HepG2 (cell line): ENCODE data around the gene SEPTIN11. TPM values are rescaled to one million over a fixed set of nuclear protein-coding genes. Genes with fewer than 3 reads are reported as not detected.
A peak's percentile ranks its signal among the peaks of the same experiment; 100 is the strongest.

Experiments used
- ATM ChIP-seq: fragments of 450-650 bp; IDR thresholded peaks from 2 replicates; pipeline ENCODE4 v1.7.1; 2017; ENCODE audit warnings: mild to moderate bottlenecking, borderline replicate concordance
- MAFF ChIP-seq: IDR thresholded peaks from 2 replicates; pipeline ENCODE4 v1.6.1; 2011; ENCODE audit warnings: low read depth, low read length, improper control_type of control experiment
- NFIC ChIP-seq: IDR thresholded peaks from 2 replicates; pipeline ENCODE4 v1.6.1; 2012; ENCODE audit warnings: mild to moderate bottlenecking, low read length, inconsistent platforms
- NR2F2 ChIP-seq: IDR thresholded peaks from 2 replicates; pipeline ENCODE4 v1.6.1; 2012; ENCODE audit warnings: low read depth, inconsistent platforms, borderline replicate concordance
- NR2F6 ChIP-seq, 2 experiments: IDR thresholded peaks; 2 replicates each; pipeline ENCODE4 v1.6.1; 2016; ENCODE audit warnings: antibody characterized with exemption in 1 of 2, mild to moderate bottlenecking in 1 of 2
- RFX5 ChIP-seq: IDR thresholded peaks from 2 replicates; pipeline ENCODE4 v1.6.1; 2011; ENCODE audit warnings: low read depth, low read length, improper control_type of control experiment
- SSRP1 ChIP-seq: IDR thresholded peaks from 2 replicates; pipeline ENCODE4 v1.6.1; 2016; ENCODE audit warnings: control low read depth
- TMF1 ChIP-seq: sonication (generic); formaldehyde crosslinking; IDR thresholded peaks from 2 replicates; pipeline ENCODE4 v1.8.1; 2022; ENCODE audit warnings: low read depth, missing genetic modification reagents
- YY1 ChIP-seq: IDR thresholded peaks from 2 replicates; pipeline ENCODE4 v1.6.1; 2011; ENCODE audit warnings: low read length, low read depth, moderate library complexity, mild to moderate bottlenecking; ENCODE audit not compliant: insufficient read depth, insufficient replicate concordance
- ZNF3 ChIP-seq: IDR thresholded peaks from 2 replicates; pipeline ENCODE4 v1.7.0; 2017; ENCODE audit warnings: inconsistent platforms
- ZNF354B ChIP-seq: sonication (generic); formaldehyde crosslinking; IDR thresholded peaks from 2 replicates; pipeline ENCODE4 v1.8.0; 2022; ENCODE audit warnings: mild to moderate bottlenecking, missing genetic modification reagents
- ZNF468 ChIP-seq: sonication (generic); formaldehyde crosslinking; IDR thresholded peaks from 2 replicates; pipeline ENCODE4 v1.8.0; 2022; ENCODE audit warnings: mild to moderate bottlenecking, moderate library complexity, missing genetic modification reagents
- ZNF616 ChIP-seq: sonication (generic); formaldehyde crosslinking; IDR thresholded peaks from 2 replicates; pipeline ENCODE4 v1.5.0; 2020; ENCODE audit warnings: low read depth, mild to moderate bottlenecking, missing genetic modification reagents
- ZNF768 ChIP-seq: sonication (generic); formaldehyde crosslinking; IDR thresholded peaks from 2 replicates; pipeline ENCODE4 v1.4.0; 2020; ENCODE audit warnings: missing genetic modification reagents
- ZNF790 ChIP-seq: sonication (generic); formaldehyde crosslinking; IDR thresholded peaks from 2 replicates; pipeline ENCODE4 v1.8.0; 2022; ENCODE audit warnings: missing genetic modification reagents, mild to moderate bottlenecking, borderline replicate concordance
- ZSCAN12 ChIP-seq: sonication (generic); formaldehyde crosslinking; IDR thresholded peaks from 2 replicates; pipeline ENCODE4 v1.9.0; 2021; ENCODE audit warnings: mild to moderate bottlenecking, missing genetic modification reagents
- ZZZ3 ChIP-seq: sonication (generic); formaldehyde crosslinking; IDR thresholded peaks from 2 replicates; pipeline ENCODE4 v1.4.0; 2020; ENCODE audit warnings: missing genetic modification reagents, mild to moderate bottlenecking, borderline replicate concordance
- polyA plus RNA-seq, 8 experiments: library from polyadenylated mRNA; depleted of rRNA in 3 of 8; stranded (reverse) in 7 of 8; unstranded in 1 of 8; fragments of >200 nt; fragmentation: Illumina TruSeq in 4 of 8; extraction: Trizol in 4 of 8; gene quantifications; 2 replicates each; pipeline versions ENCODE4 v1.2.1 to v1.2.3, GENCODE V29; 2011 to 2016; ENCODE audit warnings: low read depth in 4 of 8, missing spikeins in 1 of 8, mixed read lengths in 1 of 8; ENCODE audit not compliant: insufficient read depth in 1 of 8
- total RNA-seq, 5 experiments: library from RNA; depleted of rRNA; stranded (reverse); fragments of >200 nt; fragmentation: Illumina TruSeq; extraction: Trizol; gene quantifications; 2 replicates each; pipeline ENCODE4 v1.2.3, GENCODE V29; 2016; ENCODE audit warnings: low read depth in 1 of 5
- TF ChIP-seq, protein P1 (sequence below): sonication (generic); formaldehyde crosslinking; conservative IDR thresholded peaks from 2 replicates; pipeline ENCODE4 v1.8.1; 2023; ENCODE audit warnings: missing genetic modification reagents
- TF ChIP-seq, protein P2 (sequence below): sonication (generic); formaldehyde crosslinking; IDR thresholded peaks from 2 replicates; pipeline ENCODE4 v1.4.0; 2020; ENCODE audit warnings: missing genetic modification reagents
- TF ChIP-seq, protein P3 (sequence below): sonication (generic); formaldehyde crosslinking; IDR thresholded peaks from 2 replicates; pipeline ENCODE4 v1.4.0; 2020; ENCODE audit warnings: missing genetic modification reagents
- TF ChIP-seq, protein P4 (sequence below): sonication (generic); formaldehyde crosslinking; IDR thresholded peaks from 2 replicates; pipeline ENCODE4 v1.9.0; 2021; ENCODE audit warnings: missing genetic modification reagents, mild to moderate bottlenecking, borderline replicate concordance

SEPTIN11 gene
- total and polyA plus RNA-seq, 2 of the 13 experiments (the other 11 are each of a cell fraction or from before 2014, with no cell fraction given): 28.9 to 47.3 TPM

DNA sequence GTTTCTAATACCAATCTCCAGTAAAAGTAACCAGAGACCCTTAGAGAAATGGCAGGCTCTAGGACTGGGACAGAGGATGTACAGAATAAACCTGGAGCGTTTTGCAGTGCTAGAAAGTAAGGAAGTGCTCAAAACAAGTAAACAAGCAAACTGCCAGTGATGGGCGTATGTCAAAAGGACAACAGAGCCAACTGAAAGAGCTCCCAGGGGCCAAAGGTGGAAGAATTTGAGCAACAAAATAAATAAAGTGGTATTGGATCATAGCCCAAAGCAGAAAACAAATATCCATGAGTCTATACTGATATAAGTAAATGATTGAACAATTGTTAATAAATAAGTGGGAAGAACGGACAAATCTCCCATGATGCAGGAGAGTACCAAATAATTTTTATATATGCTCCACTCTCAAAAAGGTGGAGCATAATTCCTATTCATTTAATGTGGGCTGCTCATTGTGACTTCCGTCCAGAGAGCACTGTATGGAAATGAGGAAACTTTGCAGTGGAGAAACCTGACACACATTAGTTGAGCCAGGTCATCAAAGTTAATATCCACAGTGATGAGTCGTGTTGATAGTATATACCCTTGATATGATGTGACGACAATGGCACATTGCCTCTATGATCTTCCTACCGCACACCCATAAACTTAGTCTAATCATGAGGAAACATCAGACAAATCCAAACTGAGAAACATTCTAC, 17.8 kb upstream of the SEPTIN11 start (continued):
- TF ChIP-seq, protein P1, sequence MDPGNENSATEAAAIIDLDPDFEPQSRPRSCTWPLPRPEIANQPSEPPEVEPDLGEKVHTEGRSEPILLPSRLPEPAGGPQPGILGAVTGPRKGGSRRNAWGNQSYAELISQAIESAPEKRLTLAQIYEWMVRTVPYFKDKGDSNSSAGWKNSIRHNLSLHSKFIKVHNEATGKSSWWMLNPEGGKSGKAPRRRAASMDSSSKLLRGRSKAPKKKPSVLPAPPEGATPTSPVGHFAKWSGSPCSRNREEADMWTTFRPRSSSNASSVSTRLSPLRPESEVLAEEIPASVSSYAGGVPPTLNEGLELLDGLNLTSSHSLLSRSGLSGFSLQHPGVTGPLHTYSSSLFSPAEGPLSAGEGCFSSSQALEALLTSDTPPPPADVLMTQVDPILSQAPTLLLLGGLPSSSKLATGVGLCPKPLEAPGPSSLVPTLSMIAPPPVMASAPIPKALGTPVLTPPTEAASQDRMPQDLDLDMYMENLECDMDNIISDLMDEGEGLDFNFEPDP: no peak
- no peak for TF ChIP-seq ZNF616
- no peak for TF ChIP-seq ZNF768 (CRISPR knock-in tag)
- TF ChIP-seq, protein P2, sequence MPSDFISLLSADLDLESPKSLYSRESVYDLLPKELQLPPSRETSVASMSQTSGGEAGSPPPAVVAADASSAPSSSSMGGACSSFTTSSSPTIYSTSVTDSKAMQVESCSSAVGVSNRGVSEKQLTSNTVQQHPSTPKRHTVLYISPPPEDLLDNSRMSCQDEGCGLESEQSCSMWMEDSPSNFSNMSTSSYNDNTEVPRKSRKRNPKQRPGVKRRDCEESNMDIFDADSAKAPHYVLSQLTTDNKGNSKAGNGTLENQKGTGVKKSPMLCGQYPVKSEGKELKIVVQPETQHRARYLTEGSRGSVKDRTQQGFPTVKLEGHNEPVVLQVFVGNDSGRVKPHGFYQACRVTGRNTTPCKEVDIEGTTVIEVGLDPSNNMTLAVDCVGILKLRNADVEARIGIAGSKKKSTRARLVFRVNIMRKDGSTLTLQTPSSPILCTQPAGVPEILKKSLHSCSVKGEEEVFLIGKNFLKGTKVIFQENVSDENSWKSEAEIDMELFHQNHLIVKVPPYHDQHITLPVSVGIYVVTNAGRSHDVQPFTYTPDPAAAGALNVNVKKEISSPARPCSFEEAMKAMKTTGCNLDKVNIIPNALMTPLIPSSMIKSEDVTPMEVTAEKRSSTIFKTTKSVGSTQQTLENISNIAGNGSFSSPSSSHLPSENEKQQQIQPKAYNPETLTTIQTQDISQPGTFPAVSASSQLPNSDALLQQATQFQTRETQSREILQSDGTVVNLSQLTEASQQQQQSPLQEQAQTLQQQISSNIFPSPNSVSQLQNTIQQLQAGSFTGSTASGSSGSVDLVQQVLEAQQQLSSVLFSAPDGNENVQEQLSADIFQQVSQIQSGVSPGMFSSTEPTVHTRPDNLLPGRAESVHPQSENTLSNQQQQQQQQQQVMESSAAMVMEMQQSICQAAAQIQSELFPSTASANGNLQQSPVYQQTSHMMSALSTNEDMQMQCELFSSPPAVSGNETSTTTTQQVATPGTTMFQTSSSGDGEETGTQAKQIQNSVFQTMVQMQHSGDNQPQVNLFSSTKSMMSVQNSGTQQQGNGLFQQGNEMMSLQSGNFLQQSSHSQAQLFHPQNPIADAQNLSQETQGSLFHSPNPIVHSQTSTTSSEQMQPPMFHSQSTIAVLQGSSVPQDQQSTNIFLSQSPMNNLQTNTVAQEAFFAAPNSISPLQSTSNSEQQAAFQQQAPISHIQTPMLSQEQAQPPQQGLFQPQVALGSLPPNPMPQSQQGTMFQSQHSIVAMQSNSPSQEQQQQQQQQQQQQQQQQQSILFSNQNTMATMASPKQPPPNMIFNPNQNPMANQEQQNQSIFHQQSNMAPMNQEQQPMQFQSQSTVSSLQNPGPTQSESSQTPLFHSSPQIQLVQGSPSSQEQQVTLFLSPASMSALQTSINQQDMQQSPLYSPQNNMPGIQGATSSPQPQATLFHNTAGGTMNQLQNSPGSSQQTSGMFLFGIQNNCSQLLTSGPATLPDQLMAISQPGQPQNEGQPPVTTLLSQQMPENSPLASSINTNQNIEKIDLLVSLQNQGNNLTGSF (CRISPR knock-in tag): no peak
- no peak for TF ChIP-seq ZNF468
- no peak for TF ChIP-seq ZNF790 (CRISPR knock-in tag)
- TF ChIP-seq TMF1: no peak
- no peak for TF ChIP-seq NFIC
- TF ChIP-seq YY1: no peak
- TF ChIP-seq ZZZ3: no peak
- TF ChIP-seq, protein P3, sequence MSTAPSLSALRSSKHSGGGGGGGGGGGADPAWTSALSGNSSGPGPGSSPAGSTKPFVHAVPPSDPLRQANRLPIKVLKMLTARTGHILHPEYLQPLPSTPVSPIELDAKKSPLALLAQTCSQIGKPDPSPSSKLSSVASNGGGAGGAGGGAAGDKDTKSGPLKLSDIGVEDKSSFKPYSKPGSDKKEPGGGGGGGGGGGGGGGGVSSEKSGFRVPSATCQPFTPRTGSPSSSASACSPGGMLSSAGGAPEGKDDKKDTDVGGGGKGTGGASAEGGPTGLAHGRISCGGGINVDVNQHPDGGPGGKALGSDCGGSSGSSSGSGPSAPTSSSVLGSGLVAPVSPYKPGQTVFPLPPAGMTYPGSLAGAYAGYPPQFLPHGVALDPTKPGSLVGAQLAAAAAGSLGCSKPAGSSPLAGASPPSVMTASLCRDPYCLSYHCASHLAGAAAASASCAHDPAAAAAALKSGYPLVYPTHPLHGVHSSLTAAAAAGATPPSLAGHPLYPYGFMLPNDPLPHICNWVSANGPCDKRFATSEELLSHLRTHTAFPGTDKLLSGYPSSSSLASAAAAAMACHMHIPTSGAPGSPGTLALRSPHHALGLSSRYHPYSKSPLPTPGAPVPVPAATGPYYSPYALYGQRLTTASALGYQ (CRISPR knock-in tag): no peak
- TF ChIP-seq SSRP1 (CRISPR knock-in tag): no peak
- TF ChIP-seq MAFF: no peak
- no peak for TF ChIP-seq RFX5
- no peak for TF ChIP-seq ZSCAN12
- TF ChIP-seq, protein P4, sequence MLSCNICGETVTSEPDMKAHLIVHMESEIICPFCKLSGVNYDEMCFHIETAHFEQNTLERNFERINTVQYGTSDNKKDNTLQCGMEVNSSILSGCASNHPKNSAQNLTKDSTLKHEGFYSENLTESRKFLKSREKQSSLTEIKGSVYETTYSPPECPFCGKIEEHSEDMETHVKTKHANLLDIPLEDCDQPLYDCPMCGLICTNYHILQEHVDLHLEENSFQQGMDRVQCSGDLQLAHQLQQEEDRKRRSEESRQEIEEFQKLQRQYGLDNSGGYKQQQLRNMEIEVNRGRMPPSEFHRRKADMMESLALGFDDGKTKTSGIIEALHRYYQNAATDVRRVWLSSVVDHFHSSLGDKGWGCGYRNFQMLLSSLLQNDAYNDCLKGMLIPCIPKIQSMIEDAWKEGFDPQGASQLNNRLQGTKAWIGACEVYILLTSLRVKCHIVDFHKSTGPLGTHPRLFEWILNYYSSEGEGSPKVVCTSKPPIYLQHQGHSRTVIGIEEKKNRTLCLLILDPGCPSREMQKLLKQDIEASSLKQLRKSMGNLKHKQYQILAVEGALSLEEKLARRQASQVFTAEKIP (CRISPR knock-in tag): no peak
- TF ChIP-seq ATM: no peak
- no peak for TF ChIP-seq ZNF3 (CRISPR knock-in tag)
- TF ChIP-seq NR2F6 (IDR thresholded peaks at IDR 0.05): peak; percentile 50; the same call in 1 of the 2 replicates
- no peak for TF ChIP-seq NR2F6 (CRISPR knock-in tag; IDR thresholded peaks at IDR 0.05)
- TF ChIP-seq ZNF354B (CRISPR knock-in tag): no peak
- peak; percentile 68; the same call in 1 of the 2 replicates for TF ChIP-seq NR2F2
